Measurements from ENCODE around the gene SLC9A8. TPM values are rescaled to one million over a fixed set of nuclear protein-coding genes. Genes with fewer than 3 reads are reported as not detected.

The SLC9A8 gene
- total RNA-seq, 1 donor = 6.9 TPM

GRCh38 chr20:49929142-49929494 is 116.5 kb downstream of the SLC9A8 start:
- Histone ChIP-seq H3K9me3 (ENCODE audit: low read depth, low read length) (no peaks in the 10 kb centered on the region), H4K20me1 (ENCODE audit: insufficient read depth, low read length) (no peaks in the 10 kb centered on the region), H3K27me3 (ENCODE audit: insufficient read depth, low read length) (no peaks in the 10 kb centered on the region), H3K36me3 (ENCODE audit: insufficient read depth, low read length) (no peaks in the 10 kb centered on the region), H3K4me2 (ENCODE audit: insufficient read depth, low read length) (peak overlapping the region; percentile 57), H3K4me1 (ENCODE audit: insufficient read depth, low read length) (no peaks in the 10 kb centered on the region), H3K79me2 (ENCODE audit: insufficient read depth, low read length) (no peaks in the 10 kb centered on the region), H3K27ac (ENCODE audit: low read depth, low read length) (no peak overlapping the region), H3K4me3 (ENCODE audit: insufficient read depth, low read length) (no peak overlapping the region), H2AFZ (ENCODE audit: low read length) (peak overlapping the region; percentile 0)
- no peak for DNase-seq (ENCODE audit: insufficient read length, low spot score, missing footprints)
- TF ChIP-seq, protein P1, sequence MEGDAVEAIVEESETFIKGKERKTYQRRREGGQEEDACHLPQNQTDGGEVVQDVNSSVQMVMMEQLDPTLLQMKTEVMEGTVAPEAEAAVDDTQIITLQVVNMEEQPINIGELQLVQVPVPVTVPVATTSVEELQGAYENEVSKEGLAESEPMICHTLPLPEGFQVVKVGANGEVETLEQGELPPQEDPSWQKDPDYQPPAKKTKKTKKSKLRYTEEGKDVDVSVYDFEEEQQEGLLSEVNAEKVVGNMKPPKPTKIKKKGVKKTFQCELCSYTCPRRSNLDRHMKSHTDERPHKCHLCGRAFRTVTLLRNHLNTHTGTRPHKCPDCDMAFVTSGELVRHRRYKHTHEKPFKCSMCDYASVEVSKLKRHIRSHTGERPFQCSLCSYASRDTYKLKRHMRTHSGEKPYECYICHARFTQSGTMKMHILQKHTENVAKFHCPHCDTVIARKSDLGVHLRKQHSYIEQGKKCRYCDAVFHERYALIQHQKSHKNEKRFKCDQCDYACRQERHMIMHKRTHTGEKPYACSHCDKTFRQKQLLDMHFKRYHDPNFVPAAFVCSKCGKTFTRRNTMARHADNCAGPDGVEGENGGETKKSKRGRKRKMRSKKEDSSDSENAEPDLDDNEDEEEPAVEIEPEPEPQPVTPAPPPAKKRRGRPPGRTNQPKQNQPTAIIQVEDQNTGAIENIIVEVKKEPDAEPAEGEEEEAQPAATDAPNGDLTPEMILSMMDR (IDR thresholded peaks at IDR 0.05; ENCODE audit: extremely low read depth, low read depth, low read length) = no peak

DNA sequence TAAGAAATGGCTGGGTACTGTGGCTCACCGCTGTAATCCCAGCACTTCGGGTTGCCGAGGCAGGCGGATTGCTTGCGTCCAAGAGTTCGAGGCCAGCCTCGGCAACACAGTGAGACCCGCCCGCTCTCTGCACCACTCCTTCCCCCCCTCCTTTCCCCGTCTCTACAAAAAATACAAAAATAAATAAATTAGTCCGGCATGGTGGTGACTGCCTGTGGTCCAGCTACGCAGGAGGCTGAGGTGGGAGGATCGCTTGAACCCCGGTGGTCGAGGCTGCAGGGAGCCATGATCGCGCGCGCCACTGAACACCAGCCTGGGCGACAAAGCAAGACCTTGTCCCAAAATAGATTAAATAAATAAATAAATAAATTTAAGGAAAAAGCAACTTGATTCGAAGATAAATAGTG is 123.1 kb downstream of the SLC9A8 start:
- peak overlapping the region; percentile 84 for H3K4me2 ChIP-seq (ENCODE audit: insufficient read depth, low read length)
- TF ChIP-seq, protein P1 (IDR thresholded peaks at IDR 0.05; ENCODE audit: extremely low read depth, low read depth, low read length) = no peak
- no peaks in the 10 kb centered on the region for H3K27me3 ChIP-seq (ENCODE audit: insufficient read depth, low read length)
- H3K4me1 ChIP-seq (ENCODE audit: insufficient read depth, low read length) = peaks cover 24% of the 10 kb centered on the region
- peaks cover 30% of the 10 kb centered on the region for H4K20me1 ChIP-seq (ENCODE audit: insufficient read depth, low read length)
- H3K27ac ChIP-seq (ENCODE audit: low read depth, low read length) = peak overlapping the region; percentile 40
- H3K36me3 ChIP-seq (ENCODE audit: insufficient read depth, low read length) = peaks cover 8% of the 10 kb centered on the region
- H3K9me3 ChIP-seq (ENCODE audit: low read depth, low read length) = no peaks in the 10 kb centered on the region
- H3K79me2 ChIP-seq (ENCODE audit: insufficient read depth, low read length) = peaks cover 45% of the 10 kb centered on the region
- no peak for DNase-seq (ENCODE audit: insufficient read length, low spot score, missing footprints)
- peak overlapping the region; percentile 80 for H3K4me3 ChIP-seq (ENCODE audit: insufficient read depth, low read length)
- H2AFZ ChIP-seq (ENCODE audit: low read length) = peak overlapping the region; percentile 88

GRCh38 chr20:49936153-49937026 is 123.8 kb downstream of the SLC9A8 start, which contains the start of gene RNF114:
RNF114 (plus strand) TSS chr20:49936397; CDS start chr20:49936413, 16 bp downstream.
- TF ChIP-seq, protein P1 (IDR thresholded peaks at IDR 0.05; ENCODE audit: extremely low read depth, low read depth, low read length) = no peak
- peak within 1 kb of the TSS; percentile 99 for H3K4me2 ChIP-seq (ENCODE audit: insufficient read depth, low read length)
- peaks cover 52% of the 10 kb centered on the region for H3K79me2 ChIP-seq (ENCODE audit: insufficient read depth, low read length)
- H2AFZ ChIP-seq (ENCODE audit: low read length) = peak within 1 kb of the TSS; percentile 88
- peaks cover 36% of the 10 kb centered on the region for H4K20me1 ChIP-seq (ENCODE audit: insufficient read depth, low read length)
- H3K9me3 ChIP-seq (ENCODE audit: low read depth, low read length) = no peaks in the 10 kb centered on the region
- peak; percentile 99 for DNase-seq (ENCODE audit: insufficient read length, low spot score, missing footprints)
- H3K4me1 ChIP-seq (ENCODE audit: insufficient read depth, low read length) = peaks cover 24% of the 10 kb centered on the region
- H3K36me3 ChIP-seq (ENCODE audit: insufficient read depth, low read length) = peaks cover 13% of the 10 kb centered on the region
- H3K27me3 ChIP-seq (ENCODE audit: insufficient read depth, low read length) = no peaks in the 10 kb centered on the region
- peak within 1 kb of the TSS; percentile 87 for H3K27ac ChIP-seq (ENCODE audit: low read depth, low read length)
- peak within 1 kb of the TSS; percentile 80 for H3K4me3 ChIP-seq (ENCODE audit: insufficient read depth, low read length)

Measured in osteoblast (primary cell).